HepG2 (cell line): Measurements from ENCODE around the gene PALM. TPM values are rescaled to one million over a fixed set of nuclear protein-coding genes. Genes with fewer than 3 reads are reported as not detected.
A peak's percentile ranks its signal among the peaks of the same experiment; 100 is the strongest.

ENCODE experiments used
- ATM ChIP-seq: fragments of 450-650 bp; IDR thresholded peaks from 2 replicates; pipeline ENCODE4 v1.7.1; 2017; ENCODE audit warnings: mild to moderate bottlenecking, borderline replicate concordance
- CBFB ChIP-seq: sonication (generic); formaldehyde crosslinking; IDR thresholded peaks from 2 replicates; pipeline ENCODE4 v1.4.0; 2020; ENCODE audit warnings: missing genetic modification reagents
- KLF12 ChIP-seq: sonication (generic); formaldehyde crosslinking; IDR thresholded peaks from 2 replicates; pipeline ENCODE4 v1.4.0; 2020; ENCODE audit warnings: missing genetic modification reagents, borderline replicate concordance
- MAFF ChIP-seq: IDR thresholded peaks from 2 replicates; pipeline ENCODE4 v1.6.1; 2011; ENCODE audit warnings: low read depth, low read length, improper control_type of control experiment
- NCOR1 ChIP-seq: fragments of 200-600 bp; sonication (generic); IDR thresholded peaks from 2 replicates; pipeline ENCODE4 v1.7.0; 2017; ENCODE audit warnings: antibody characterized with exemption, low read length, borderline replicate concordance
- NR2F6 ChIP-seq, 2 experiments: IDR thresholded peaks; 2 replicates each; pipeline ENCODE4 v1.6.1; 2016; ENCODE audit warnings: antibody characterized with exemption in 1 of 2, mild to moderate bottlenecking in 1 of 2
- RFXAP ChIP-seq: sonication (generic); formaldehyde crosslinking; IDR thresholded peaks from 2 replicates; pipeline ENCODE4 v1.4.0; 2020; ENCODE audit warnings: missing genetic modification reagents, borderline replicate concordance
- SIX1 ChIP-seq: sonication (generic); formaldehyde crosslinking; IDR thresholded peaks from 2 replicates; pipeline ENCODE4 v1.4.0; 2020; ENCODE audit warnings: missing genetic modification reagents, borderline replicate concordance
- SP140L ChIP-seq: sonication (generic); formaldehyde crosslinking; IDR thresholded peaks from 2 replicates; pipeline ENCODE4 v1.4.0; 2020; ENCODE audit warnings: missing genetic modification reagents, borderline replicate concordance
- YY1 ChIP-seq: IDR thresholded peaks from 2 replicates; pipeline ENCODE4 v1.6.1; 2011; ENCODE audit warnings: low read length, low read depth, moderate library complexity, mild to moderate bottlenecking; ENCODE audit not compliant: insufficient read depth, insufficient replicate concordance
- ZBTB7A ChIP-seq: sonication (generic); formaldehyde crosslinking; IDR thresholded peaks from 2 replicates; pipeline ENCODE4 v1.8.0; 2022; ENCODE audit warnings: mild to moderate bottlenecking, missing genetic modification reagents
- ZNF101 ChIP-seq: sonication (generic); formaldehyde crosslinking; IDR thresholded peaks from 2 replicates; pipeline ENCODE4 v1.4.0; 2020; ENCODE audit warnings: mild to moderate bottlenecking, low read depth, missing genetic modification reagents, borderline replicate concordance
- ZNF496 ChIP-seq: sonication (generic); formaldehyde crosslinking; IDR thresholded peaks from 2 replicates; pipeline ENCODE4 v1.8.1; 2023; ENCODE audit warnings: mild to moderate bottlenecking, moderate library complexity, missing genetic modification reagents; ENCODE audit not compliant: insufficient replicate concordance
- ZNF816 ChIP-seq: sonication (generic); formaldehyde crosslinking; IDR thresholded peaks from 2 replicates; pipeline ENCODE4 v1.8.0; 2022; ENCODE audit warnings: missing genetic modification reagents, mild to moderate bottlenecking, borderline replicate concordance
- ZSCAN20 ChIP-seq: sonication (generic); formaldehyde crosslinking; IDR thresholded peaks from 2 replicates; pipeline ENCODE4 v1.4.0; 2020; ENCODE audit warnings: missing genetic modification reagents, mild to moderate bottlenecking, borderline replicate concordance
- polyA plus RNA-seq, 8 experiments: library from polyadenylated mRNA; depleted of rRNA in 3 of 8; stranded (reverse) in 7 of 8; unstranded in 1 of 8; fragments of >200 nt; fragmentation: Illumina TruSeq in 4 of 8; extraction: Trizol in 4 of 8; gene quantifications; 2 replicates each; pipeline versions ENCODE4 v1.2.1 to v1.2.3, GENCODE V29; 2011 to 2016; ENCODE audit warnings: low read depth in 4 of 8, missing spikeins in 1 of 8, mixed read lengths in 1 of 8; ENCODE audit not compliant: insufficient read depth in 1 of 8
- total RNA-seq, 5 experiments: library from RNA; depleted of rRNA; stranded (reverse); fragments of >200 nt; fragmentation: Illumina TruSeq; extraction: Trizol; gene quantifications; 2 replicates each; pipeline ENCODE4 v1.2.3, GENCODE V29; 2016; ENCODE audit warnings: low read depth in 1 of 5
- TF ChIP-seq, protein P1 (sequence below): sonication (generic); formaldehyde crosslinking; conservative IDR thresholded peaks from 2 replicates; pipeline ENCODE4 v1.4.0; 2020; ENCODE audit warnings: missing genetic modification reagents
- TF ChIP-seq, protein P2 (sequence below): sonication (generic); formaldehyde crosslinking; IDR thresholded peaks from 2 replicates; pipeline ENCODE4 v1.4.0; 2020; ENCODE audit warnings: low read depth, mild to moderate bottlenecking, missing genetic modification reagents
- TF ChIP-seq, protein P3 (sequence below): sonication (generic); formaldehyde crosslinking; IDR thresholded peaks from 2 replicates; pipeline ENCODE4 v1.4.0; 2020; ENCODE audit warnings: missing genetic modification reagents
- TF ChIP-seq, protein P4 (sequence below): sonication (generic); formaldehyde crosslinking; IDR thresholded peaks from 2 replicates; pipeline ENCODE4 v1.4.0; 2020; ENCODE audit warnings: missing genetic modification reagents
- TF ChIP-seq, protein P5 (sequence below): sonication (generic); formaldehyde crosslinking; IDR thresholded peaks from 2 replicates; pipeline ENCODE4 v1.9.0; 2022; ENCODE audit warnings: low read depth, missing genetic modification reagents
- TF ChIP-seq, protein P6 (sequence below): IDR thresholded peaks from 2 replicates; pipeline ENCODE4 v1.6.1; 2016; ENCODE audit warnings: low read depth, borderline replicate concordance

The PALM gene
- total and polyA plus RNA-seq, 2 of the 13 experiments (the other 11 are each of a cell fraction or from before 2014, with no cell fraction given), result 4.0 to 9.7 TPM

DNA sequence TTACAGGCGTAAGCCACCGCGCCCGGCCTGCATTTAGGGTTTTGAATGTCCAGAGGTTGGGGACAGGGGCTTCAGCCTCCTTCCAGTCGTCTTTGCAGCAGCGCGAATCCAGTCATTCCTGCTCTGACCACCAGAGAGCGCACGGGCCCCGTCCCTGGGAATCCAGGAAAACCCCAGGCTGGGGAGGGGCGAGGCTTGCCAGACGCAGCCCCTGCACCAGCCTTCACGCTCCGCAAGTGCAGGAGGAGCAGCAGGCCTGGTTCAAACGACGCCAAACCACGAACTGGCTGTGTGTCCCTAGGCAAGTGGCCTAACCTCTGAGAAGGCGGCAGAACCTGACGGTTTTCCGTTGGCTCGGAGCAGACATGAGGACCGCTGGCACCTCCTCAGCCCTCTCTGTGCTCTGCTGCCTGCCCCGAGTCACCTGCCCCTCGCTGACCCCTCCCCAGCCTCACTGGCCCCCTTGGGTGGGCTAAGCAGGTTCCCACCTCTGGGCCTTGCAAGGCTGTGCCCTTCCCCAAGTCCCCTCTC lies 43.8 kb upstream of the PALM start (continued):
- TF ChIP-seq ATM (no peak), NR2F6 (IDR thresholded peaks at IDR 0.05) (no peak), NR2F6 (CRISPR knock-in tag; IDR thresholded peaks at IDR 0.05) (peak; percentile 32; the same call in 1 of the 2 replicates), NCOR1 (no peak), ZNF101 (CRISPR knock-in tag) (no peak), SIX1 (CRISPR knock-in tag) (no peak), ZNF816 (CRISPR knock-in tag) (no peak), RFXAP (0 out of 2 replicates have a peak, but pooled peaks have one; percentile 67), CBFB (CRISPR knock-in tag) (peak; percentile 85), SP140L (no peak), MAFF (no peak), ZNF496 (no peak), ZSCAN20 (CRISPR knock-in tag) (no peak), ZBTB7A (CRISPR knock-in tag) (peak; percentile 97), YY1 (peak; percentile 59), KLF12 (peak; percentile 60; the same call in 1 of the 2 replicates)
- TF ChIP-seq, protein P1, sequence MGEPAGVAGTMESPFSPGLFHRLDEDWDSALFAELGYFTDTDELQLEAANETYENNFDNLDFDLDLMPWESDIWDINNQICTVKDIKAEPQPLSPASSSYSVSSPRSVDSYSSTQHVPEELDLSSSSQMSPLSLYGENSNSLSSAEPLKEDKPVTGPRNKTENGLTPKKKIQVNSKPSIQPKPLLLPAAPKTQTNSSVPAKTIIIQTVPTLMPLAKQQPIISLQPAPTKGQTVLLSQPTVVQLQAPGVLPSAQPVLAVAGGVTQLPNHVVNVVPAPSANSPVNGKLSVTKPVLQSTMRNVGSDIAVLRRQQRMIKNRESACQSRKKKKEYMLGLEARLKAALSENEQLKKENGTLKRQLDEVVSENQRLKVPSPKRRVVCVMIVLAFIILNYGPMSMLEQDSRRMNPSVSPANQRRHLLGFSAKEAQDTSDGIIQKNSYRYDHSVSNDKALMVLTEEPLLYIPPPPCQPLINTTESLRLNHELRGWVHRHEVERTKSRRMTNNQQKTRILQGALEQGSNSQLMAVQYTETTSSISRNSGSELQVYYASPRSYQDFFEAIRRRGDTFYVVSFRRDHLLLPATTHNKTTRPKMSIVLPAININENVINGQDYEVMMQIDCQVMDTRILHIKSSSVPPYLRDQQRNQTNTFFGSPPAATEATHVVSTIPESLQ (CRISPR knock-in tag), result no peak
- TF ChIP-seq, protein P2, sequence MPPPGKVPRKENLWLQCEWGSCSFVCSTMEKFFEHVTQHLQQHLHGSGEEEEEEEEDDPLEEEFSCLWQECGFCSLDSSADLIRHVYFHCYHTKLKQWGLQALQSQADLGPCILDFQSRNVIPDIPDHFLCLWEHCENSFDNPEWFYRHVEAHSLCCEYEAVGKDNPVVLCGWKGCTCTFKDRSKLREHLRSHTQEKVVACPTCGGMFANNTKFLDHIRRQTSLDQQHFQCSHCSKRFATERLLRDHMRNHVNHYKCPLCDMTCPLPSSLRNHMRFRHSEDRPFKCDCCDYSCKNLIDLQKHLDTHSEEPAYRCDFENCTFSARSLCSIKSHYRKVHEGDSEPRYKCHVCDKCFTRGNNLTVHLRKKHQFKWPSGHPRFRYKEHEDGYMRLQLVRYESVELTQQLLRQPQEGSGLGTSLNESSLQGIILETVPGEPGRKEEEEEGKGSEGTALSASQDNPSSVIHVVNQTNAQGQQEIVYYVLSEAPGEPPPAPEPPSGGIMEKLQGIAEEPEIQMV (CRISPR knock-in tag), result no peak
- TF ChIP-seq, protein P3, sequence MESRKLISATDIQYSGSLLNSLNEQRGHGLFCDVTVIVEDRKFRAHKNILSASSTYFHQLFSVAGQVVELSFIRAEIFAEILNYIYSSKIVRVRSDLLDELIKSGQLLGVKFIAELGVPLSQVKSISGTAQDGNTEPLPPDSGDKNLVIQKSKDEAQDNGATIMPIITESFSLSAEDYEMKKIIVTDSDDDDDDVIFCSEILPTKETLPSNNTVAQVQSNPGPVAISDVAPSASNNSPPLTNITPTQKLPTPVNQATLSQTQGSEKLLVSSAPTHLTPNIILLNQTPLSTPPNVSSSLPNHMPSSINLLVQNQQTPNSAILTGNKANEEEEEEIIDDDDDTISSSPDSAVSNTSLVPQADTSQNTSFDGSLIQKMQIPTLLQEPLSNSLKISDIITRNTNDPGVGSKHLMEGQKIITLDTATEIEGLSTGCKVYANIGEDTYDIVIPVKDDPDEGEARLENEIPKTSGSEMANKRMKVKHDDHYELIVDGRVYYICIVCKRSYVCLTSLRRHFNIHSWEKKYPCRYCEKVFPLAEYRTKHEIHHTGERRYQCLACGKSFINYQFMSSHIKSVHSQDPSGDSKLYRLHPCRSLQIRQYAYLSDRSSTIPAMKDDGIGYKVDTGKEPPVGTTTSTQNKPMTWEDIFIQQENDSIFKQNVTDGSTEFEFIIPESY (CRISPR knock-in tag), result 0 out of 2 replicates have a peak, but pooled peaks have one; percentile 44
- TF ChIP-seq, protein P4, sequence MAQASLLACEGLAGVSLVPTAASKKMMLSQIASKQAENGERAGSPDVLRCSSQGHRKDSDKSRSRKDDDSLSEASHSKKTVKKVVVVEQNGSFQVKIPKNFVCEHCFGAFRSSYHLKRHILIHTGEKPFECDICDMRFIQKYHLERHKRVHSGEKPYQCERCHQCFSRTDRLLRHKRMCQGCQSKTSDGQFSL (CRISPR knock-in tag), result peak; percentile 72; the same call in 1 of the 2 replicates
- TF ChIP-seq, protein P5, sequence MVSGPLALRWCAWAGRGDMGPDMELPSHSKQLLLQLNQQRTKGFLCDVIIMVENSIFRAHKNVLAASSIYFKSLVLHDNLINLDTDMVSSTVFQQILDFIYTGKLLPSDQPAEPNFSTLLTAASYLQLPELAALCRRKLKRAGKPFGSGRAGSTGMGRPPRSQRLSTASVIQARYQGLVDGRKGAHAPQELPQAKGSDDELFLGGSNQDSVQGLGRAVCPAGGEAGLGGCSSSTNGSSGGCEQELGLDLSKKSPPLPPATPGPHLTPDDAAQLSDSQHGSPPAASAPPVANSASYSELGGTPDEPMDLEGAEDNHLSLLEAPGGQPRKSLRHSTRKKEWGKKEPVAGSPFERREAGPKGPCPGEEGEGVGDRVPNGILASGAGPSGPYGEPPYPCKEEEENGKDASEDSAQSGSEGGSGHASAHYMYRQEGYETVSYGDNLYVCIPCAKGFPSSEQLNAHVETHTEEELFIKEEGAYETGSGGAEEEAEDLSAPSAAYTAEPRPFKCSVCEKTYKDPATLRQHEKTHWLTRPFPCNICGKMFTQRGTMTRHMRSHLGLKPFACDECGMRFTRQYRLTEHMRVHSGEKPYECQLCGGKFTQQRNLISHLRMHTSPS (CRISPR knock-in tag), result no peak
- TF ChIP-seq, protein P6, sequence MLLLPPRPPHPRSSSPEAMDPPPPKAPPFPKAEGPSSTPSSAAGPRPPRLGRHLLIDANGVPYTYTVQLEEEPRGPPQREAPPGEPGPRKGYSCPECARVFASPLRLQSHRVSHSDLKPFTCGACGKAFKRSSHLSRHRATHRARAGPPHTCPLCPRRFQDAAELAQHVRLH (CRISPR knock-in tag), result peak; percentile 59; the same call in 1 of the 2 replicates
